ENCODE results near the gene BDNF. TPM values are rescaled to one million over a fixed set of nuclear protein-coding genes. Genes with fewer than 3 reads are reported as not detected.
A peak's percentile ranks its signal among the peaks of the same experiment; 100 is the strongest.
"Not testable (repeated sequence)": the region's sequence is repeated elsewhere in the genome, so short reads cannot be mapped to it uniquely, and the experiment has no call there.

The BDNF gene
- total and polyA plus RNA-seq, 2 experiments from 2014 or later, result 4.9 to 9.0 TPM

GRCh38 chr11:27673979-27674663 lies 26.1 kb downstream of the BDNF start:
- DNase-seq (ENCODE audit: low spot score), result no peak
- Histone ChIP-seq H3K4me3 (no peak overlapping the region), H3K27me3 (no peaks in the 10 kb centered on the region), H3K9me2 (replicated peaks; ENCODE audit: insufficient read depth) (no peaks in the 10 kb centered on the region), H3K4me2 (no peak overlapping the region), H3K27ac (no peak overlapping the region), H4K20me1 (ENCODE audit: insufficient read depth, poor library complexity, severe bottlenecking) (no peaks in the 10 kb centered on the region), H3K36me3 (replicated peaks; ENCODE audit: insufficient read depth, low read depth) (no peaks in the 10 kb centered on the region), H3K79me2 (peaks cover 6% of the 10 kb centered on the region), H2AFZ (no peak overlapping the region), H3K4me1 (ENCODE audit: insufficient read depth) (no peaks in the 10 kb centered on the region), H3K9me3 (ENCODE audit: low read depth) (no peaks in the 10 kb centered on the region)
- no peak for TF ChIP-seq EZH2 (IDR thresholded peaks at IDR 0.05; ENCODE audit: borderline replicate concordance)
- TF ChIP-seq, protein P1, sequence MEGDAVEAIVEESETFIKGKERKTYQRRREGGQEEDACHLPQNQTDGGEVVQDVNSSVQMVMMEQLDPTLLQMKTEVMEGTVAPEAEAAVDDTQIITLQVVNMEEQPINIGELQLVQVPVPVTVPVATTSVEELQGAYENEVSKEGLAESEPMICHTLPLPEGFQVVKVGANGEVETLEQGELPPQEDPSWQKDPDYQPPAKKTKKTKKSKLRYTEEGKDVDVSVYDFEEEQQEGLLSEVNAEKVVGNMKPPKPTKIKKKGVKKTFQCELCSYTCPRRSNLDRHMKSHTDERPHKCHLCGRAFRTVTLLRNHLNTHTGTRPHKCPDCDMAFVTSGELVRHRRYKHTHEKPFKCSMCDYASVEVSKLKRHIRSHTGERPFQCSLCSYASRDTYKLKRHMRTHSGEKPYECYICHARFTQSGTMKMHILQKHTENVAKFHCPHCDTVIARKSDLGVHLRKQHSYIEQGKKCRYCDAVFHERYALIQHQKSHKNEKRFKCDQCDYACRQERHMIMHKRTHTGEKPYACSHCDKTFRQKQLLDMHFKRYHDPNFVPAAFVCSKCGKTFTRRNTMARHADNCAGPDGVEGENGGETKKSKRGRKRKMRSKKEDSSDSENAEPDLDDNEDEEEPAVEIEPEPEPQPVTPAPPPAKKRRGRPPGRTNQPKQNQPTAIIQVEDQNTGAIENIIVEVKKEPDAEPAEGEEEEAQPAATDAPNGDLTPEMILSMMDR (IDR thresholded peaks at IDR 0.05; ENCODE audit: poor library complexity), result no peak
- TF ChIP-seq EZH2phosphoT487 (IDR thresholded peaks at IDR 0.05; ENCODE audit: low read depth, severe bottlenecking, unreplicated experiment), result no peak
- WGBS (ENCODE audit: low lambda C conversion rate, missing lambda C conversion rate), result 87% methylated on average over 6 of the region's 6 CpGs

GRCh38 chr11:27672836-27673464 lies 27.3 kb downstream of the BDNF start:
- Histone ChIP-seq H4K20me1 (ENCODE audit: insufficient read depth, poor library complexity, severe bottlenecking) (no peaks in the 10 kb centered on the region), H3K4me2 (no peak overlapping the region), H3K9me3 (ENCODE audit: low read depth) (no peaks in the 10 kb centered on the region), H3K27me3 (no peaks in the 10 kb centered on the region), H2AFZ (no peak overlapping the region), H3K4me3 (no peak overlapping the region), H3K27ac (no peak overlapping the region), H3K4me1 (ENCODE audit: insufficient read depth) (no peaks in the 10 kb centered on the region), H3K9me2 (replicated peaks; ENCODE audit: insufficient read depth) (no peaks in the 10 kb centered on the region), H3K79me2 (peaks cover 6% of the 10 kb centered on the region), H3K36me3 (replicated peaks; ENCODE audit: insufficient read depth, low read depth) (no peaks in the 10 kb centered on the region)
- 86% methylated on average over 2 of the region's 2 CpGs for whole genome bisulfite sequencing (ENCODE audit: low lambda C conversion rate, missing lambda C conversion rate)
- DNase-seq (ENCODE audit: low spot score), result peak; percentile 14
- TF ChIP-seq EZH2 (IDR thresholded peaks at IDR 0.05; ENCODE audit: borderline replicate concordance) (no peak), EZH2phosphoT487 (IDR thresholded peaks at IDR 0.05; ENCODE audit: low read depth, severe bottlenecking, unreplicated experiment) (no peak)
- TF ChIP-seq, protein P1 (IDR thresholded peaks at IDR 0.05; ENCODE audit: poor library complexity), result no peak

- H3K27ac ChIP-seq; H2AFZ ChIP-seq; H3K4me1 ChIP-seq (ENCODE audit: insufficient read depth); H3K79me2 ChIP-seq; H3K36me3 ChIP-seq (replicated peaks; ENCODE audit: insufficient read depth, low read depth); H3K27me3 ChIP-seq; DNase-seq (ENCODE audit: low spot score); H3K4me3 ChIP-seq; H3K9me2 ChIP-seq (replicated peaks; ENCODE audit: insufficient read depth); H4K20me1 ChIP-seq (ENCODE audit: insufficient read depth, poor library complexity, severe bottlenecking); H3K4me2 ChIP-seq; H3K9me3 ChIP-seq (ENCODE audit: low read depth): not testable (repeated sequence)
- WGBS (ENCODE audit: low lambda C conversion rate, missing lambda C conversion rate), result 76% methylated on average over 11 of the region's 11 CpGs
Observed at GRCh38 chr11:27665508-27666101, 34.6 kb downstream of the BDNF start.

DNA sequence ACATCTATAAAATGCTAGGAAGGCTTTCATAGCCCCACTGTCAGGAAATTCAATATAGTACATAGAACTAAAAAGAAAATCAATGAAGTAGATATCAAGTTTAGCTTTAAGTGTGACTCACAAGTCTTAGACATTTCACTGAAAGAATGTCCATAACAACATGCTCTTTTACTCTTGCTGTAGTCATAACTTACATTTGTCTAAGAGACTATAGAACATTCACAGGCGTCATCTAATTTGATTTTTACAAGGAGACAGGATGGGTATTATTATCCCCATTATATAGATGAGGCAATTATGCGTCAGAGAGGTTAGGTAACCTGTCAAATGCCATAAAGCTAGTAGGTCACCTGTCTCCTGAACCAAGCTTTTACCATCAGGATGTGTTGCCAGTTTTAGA lies 36.9 kb downstream of the BDNF start:
- no peak overlapping the region for H2AFZ ChIP-seq
- peaks cover 10% of the 10 kb centered on the region for H3K79me2 ChIP-seq
- H3K9me3 ChIP-seq (ENCODE audit: low read depth), result no peaks in the 10 kb centered on the region
- H3K9me2 ChIP-seq (replicated peaks; ENCODE audit: insufficient read depth), result no peaks in the 10 kb centered on the region
- H3K4me3 ChIP-seq, result no peak overlapping the region
- DNase-seq (ENCODE audit: low spot score), result no peak
- no peak overlapping the region for H3K27ac ChIP-seq
- no peaks in the 10 kb centered on the region for H3K36me3 ChIP-seq (replicated peaks; ENCODE audit: insufficient read depth, low read depth)
- H3K27me3 ChIP-seq, result no peaks in the 10 kb centered on the region
- TF ChIP-seq, protein P1 (IDR thresholded peaks at IDR 0.05; ENCODE audit: poor library complexity), result no peak
- TF ChIP-seq EZH2 (IDR thresholded peaks at IDR 0.05; ENCODE audit: borderline replicate concordance), result no peak
- TF ChIP-seq EZH2phosphoT487 (IDR thresholded peaks at IDR 0.05; ENCODE audit: low read depth, severe bottlenecking, unreplicated experiment), result no peak
- 78% methylated on average over 2 of the region's 2 CpGs for WGBS (ENCODE audit: low lambda C conversion rate, missing lambda C conversion rate)
- no peaks in the 10 kb centered on the region for H4K20me1 ChIP-seq (ENCODE audit: insufficient read depth, poor library complexity, severe bottlenecking)
- H3K4me1 ChIP-seq (ENCODE audit: insufficient read depth), result no peaks in the 10 kb centered on the region
- no peak overlapping the region for H3K4me2 ChIP-seq

Data from hepatocyte (in vitro differentiated cells).